Measurements from ENCODE around the gene MEFV. TPM values are rescaled to one million over a fixed set of nuclear protein-coding genes. Genes with fewer than 3 reads are reported as not detected.

The MEFV gene
- total and polyA plus RNA-seq, 2 of the 13 experiments (the other 11 are each of a cell fraction or from before 2014, with no cell fraction given): 0.22 TPM; not detected in 1

DNA sequence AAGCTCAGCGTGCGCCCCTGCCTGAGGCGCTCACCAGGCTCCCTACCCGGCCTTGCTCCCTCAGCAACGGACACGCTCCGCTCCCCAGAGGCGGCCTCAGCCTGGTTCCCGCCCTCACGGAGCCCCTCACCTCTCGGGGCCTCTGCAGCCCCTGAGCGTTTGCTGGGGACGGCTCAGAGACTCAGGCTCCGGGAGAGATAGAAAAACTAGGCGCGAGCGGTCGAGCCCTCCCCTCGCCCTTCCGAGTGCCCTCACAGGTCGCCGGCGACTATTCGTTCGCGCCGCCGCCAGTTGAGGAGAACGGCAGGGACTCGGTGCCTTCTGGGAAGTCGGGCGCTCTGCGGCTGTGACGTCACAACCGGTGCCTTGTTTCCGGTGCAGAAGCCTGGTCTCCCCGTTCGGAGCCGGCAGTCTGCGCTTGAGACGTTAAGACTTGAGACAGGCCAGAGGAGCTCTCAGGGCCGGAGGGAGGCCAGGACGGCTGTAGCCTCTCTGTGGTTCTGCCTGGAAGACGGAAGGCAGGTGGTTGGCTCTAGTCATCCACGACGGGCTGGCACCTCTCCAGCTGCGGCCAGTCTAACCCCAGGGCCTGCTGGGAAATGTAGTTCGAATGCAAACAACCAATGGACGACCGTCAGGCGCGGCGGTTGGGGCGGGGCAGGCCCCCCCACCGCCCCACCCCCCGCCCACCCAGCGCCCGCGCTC is 21.4 kb downstream of the MEFV start, which contains the start of gene ZNF200 (continued):
- TF ChIP-seq WIZ (CRISPR knock-in tag; IDR thresholded peaks at IDR 0.05) (no peak), ZFP36L1 (CRISPR knock-in tag; IDR thresholded peaks at IDR 0.05) (no peak), ZNF10 (CRISPR knock-in tag; IDR thresholded peaks at IDR 0.05; ENCODE audit: borderline replicate concordance, low read depth) (no peak), MED8 (CRISPR knock-in tag; IDR thresholded peaks at IDR 0.05; ENCODE audit: insufficient replicate concordance) (no peak), ELF1 (CRISPR knock-in tag; IDR thresholded peaks at IDR 0.05) (peak; percentile 82), MTA3 (CRISPR knock-in tag; IDR thresholded peaks at IDR 0.05) (no peak), FOXC1 (CRISPR knock-in tag; IDR thresholded peaks at IDR 0.05; ENCODE audit: borderline replicate concordance) (peak; percentile 90), CHD4 (IDR thresholded peaks at IDR 0.05; ENCODE audit: borderline replicate concordance, low read length) (no peak), XRCC5 (optimal IDR thresholded peaks at IDR 0.05; ENCODE audit: low read length) (peak; percentile 50)
- TF ChIP-seq, protein P1, sequence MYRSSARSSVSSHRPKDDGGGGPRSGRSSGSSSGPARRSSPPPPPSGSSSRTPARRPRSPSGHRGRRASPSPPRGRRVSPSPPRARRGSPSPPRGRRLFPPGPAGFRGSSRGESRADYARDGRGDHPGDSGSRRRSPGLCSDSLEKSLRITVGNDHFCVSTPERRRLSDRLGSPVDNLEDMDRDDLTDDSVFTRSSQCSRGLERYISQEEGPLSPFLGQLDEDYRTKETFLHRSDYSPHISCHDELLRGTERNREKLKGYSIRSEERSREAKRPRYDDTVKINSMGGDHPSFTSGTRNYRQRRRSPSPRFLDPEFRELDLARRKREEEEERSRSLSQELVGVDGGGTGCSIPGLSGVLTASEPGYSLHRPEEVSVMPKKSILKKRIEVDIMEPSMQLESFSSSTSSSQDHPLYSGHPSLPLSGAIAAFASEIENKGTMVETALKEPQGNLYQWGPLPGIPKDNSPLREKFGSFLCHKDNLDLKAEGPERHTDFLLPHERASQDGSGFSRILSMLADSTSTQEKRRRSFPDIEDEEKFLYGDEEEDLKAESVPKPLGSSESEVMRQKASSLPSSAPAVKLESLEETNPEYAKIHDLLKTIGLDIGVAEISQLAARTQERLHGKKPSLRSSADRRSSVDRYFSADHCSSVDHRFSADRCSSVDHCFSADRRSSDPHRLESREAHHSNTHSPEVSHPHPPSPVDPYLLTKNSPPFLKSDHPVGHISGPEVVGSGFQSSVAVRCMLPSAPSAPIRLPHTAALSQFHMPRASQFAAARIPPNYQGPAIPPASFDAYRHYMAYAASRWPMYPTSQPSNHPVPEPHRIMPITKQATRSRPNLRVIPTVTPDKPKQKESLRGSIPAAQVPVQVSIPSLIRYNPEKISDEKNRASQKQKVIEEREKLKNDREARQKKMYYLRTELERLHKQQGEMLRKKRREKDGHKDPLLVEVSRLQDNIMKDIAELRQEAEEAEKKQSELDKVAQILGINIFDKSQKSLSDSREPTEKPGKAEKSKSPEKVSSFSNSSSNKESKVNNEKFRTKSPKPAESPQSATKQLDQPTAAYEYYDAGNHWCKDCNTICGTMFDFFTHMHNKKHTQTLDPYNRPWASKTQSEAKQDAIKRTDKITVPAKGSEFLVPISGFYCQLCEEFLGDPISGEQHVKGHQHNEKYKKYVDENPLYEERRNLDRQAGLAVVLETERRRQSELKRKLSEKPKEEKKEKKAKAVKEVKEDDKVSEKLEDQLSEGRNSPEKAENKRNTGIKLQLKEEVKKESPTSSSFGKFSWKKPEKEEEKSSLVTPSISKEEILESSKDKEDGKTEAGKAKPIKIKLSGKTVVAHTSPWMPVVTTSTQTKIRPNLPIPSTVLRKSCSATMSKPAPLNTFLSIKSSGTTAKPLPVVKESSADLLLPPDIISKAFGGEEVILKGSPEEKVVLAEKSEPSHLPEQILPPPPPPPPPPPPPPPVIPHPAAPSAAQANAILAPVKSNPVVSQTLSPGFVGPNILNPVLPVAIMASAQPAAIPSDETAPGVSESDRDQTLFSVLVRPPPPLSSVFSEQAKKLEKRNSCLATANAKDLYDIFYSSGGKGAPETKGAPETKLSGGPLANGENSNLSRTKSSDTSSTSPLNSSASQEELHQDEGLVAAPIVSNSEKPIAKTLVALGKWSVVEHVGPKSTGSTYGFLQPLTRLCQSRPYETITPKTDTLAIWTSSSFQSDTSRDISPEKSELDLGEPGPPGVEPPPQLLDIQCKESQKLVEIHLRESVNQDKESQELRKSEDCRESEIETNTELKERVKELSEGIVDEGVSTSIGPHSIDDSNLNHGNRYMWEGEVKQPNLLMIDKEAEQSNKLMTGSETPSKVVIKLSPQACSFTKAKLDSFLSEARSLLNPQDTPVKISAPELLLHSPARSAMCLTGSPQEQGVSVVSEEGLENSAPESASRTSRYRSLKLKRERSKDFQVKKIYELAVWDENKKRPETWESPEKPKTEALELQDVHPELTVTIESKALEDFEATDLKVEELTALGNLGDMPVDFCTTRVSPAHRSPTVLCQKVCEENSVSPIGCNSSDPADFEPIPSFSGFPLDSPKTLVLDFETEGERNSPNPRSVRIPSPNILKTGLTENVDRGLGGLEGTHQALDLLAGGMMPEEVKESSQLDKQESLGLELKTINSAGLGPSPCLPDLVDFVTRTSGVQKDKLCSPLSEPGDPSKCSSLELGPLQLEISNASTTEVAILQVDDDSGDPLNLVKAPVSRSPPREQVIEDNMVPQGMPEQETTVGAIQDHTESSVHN (CRISPR knock-in tag; IDR thresholded peaks at IDR 0.05): no peak
- TF ChIP-seq, protein P2, sequence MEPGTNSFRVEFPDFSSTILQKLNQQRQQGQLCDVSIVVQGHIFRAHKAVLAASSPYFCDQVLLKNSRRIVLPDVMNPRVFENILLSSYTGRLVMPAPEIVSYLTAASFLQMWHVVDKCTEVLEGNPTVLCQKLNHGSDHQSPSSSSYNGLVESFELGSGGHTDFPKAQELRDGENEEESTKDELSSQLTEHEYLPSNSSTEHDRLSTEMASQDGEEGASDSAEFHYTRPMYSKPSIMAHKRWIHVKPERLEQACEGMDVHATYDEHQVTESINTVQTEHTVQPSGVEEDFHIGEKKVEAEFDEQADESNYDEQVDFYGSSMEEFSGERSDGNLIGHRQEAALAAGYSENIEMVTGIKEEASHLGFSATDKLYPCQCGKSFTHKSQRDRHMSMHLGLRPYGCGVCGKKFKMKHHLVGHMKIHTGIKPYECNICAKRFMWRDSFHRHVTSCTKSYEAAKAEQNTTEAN (CRISPR knock-in tag; conservative IDR thresholded peaks at IDR 0.05): no peak
- TF ChIP-seq, protein P3, sequence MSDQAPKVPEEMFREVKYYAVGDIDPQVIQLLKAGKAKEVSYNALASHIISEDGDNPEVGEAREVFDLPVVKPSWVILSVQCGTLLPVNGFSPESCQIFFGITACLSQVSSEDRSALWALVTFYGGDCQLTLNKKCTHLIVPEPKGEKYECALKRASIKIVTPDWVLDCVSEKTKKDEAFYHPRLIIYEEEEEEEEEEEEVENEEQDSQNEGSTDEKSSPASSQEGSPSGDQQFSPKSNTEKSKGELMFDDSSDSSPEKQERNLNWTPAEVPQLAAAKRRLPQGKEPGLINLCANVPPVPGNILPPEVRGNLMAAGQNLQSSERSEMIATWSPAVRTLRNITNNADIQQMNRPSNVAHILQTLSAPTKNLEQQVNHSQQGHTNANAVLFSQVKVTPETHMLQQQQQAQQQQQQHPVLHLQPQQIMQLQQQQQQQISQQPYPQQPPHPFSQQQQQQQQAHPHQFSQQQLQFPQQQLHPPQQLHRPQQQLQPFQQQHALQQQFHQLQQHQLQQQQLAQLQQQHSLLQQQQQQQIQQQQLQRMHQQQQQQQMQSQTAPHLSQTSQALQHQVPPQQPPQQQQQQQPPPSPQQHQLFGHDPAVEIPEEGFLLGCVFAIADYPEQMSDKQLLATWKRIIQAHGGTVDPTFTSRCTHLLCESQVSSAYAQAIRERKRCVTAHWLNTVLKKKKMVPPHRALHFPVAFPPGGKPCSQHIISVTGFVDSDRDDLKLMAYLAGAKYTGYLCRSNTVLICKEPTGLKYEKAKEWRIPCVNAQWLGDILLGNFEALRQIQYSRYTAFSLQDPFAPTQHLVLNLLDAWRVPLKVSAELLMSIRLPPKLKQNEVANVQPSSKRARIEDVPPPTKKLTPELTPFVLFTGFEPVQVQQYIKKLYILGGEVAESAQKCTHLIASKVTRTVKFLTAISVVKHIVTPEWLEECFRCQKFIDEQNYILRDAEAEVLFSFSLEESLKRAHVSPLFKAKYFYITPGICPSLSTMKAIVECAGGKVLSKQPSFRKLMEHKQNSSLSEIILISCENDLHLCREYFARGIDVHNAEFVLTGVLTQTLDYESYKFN (CRISPR knock-in tag; conservative IDR thresholded peaks at IDR 0.05): peak; percentile 46
- TF ChIP-seq, protein P4, sequence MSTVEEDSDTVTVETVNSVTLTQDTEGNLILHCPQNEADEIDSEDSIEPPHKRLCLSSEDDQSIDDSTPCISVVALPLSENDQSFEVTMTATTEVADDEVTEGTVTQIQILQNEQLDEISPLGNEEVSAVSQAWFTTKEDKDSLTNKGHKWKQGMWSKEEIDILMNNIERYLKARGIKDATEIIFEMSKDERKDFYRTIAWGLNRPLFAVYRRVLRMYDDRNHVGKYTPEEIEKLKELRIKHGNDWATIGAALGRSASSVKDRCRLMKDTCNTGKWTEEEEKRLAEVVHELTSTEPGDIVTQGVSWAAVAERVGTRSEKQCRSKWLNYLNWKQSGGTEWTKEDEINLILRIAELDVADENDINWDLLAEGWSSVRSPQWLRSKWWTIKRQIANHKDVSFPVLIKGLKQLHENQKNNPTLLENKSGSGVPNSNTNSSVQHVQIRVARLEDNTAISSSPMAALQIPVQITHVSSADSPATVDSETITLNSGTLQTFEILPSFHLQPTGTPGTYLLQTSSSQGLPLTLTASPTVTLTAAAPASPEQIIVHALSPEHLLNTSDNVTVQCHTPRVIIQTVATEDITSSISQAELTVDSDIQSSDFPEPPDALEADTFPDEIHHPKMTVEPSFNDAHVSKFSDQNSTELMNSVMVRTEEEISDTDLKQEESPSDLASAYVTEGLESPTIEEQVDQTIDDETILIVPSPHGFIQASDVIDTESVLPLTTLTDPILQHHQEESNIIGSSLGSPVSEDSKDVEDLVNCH (CRISPR knock-in tag; IDR thresholded peaks at IDR 0.05): no peak
